AG10803 (cell line): ENCODE data around the gene FBXW4.

Experiments used
- DNase-seq: peaks from one replicate; pipeline ENCODE4 v3.0.0; 2010; ENCODE audit warnings: low read depth
- H3K4me3 ChIP-seq: 2 replicates; pipeline ENCODE4 v1.5.1; 2011; ENCODE audit warnings: mild to moderate bottlenecking, low read length, control low read depth
- CTCF ChIP-seq: conservative IDR thresholded peaks from 2 replicates; pipeline ENCODE4 v1.5.1; 2011; ENCODE audit warnings: mild to moderate bottlenecking, low read length, control low read depth, inconsistent platforms

FBXW4 gene

GRCh38 chr10:101579516-101579870 is 115.5 kb downstream of the FBXW4 start:
- H3K4me3 ChIP-seq, result no peak overlapping the region
- no peak for TF ChIP-seq CTCF
- no peak for DNase-seq

- H3K4me3 ChIP-seq, result no peak overlapping the region
- TF ChIP-seq CTCF, result no peak
- no peak for DNase-seq
Measured at GRCh38 chr10:101578803-101579515, 116.0 kb downstream of the FBXW4 start.

GRCh38 chr10:101578192-101578591 is 116.8 kb downstream of the FBXW4 start:
- TF ChIP-seq CTCF, result no peak
- no peak for DNase-seq
- H3K4me3 ChIP-seq, result no peak overlapping the region

- H3K4me3 ChIP-seq, result no peak overlapping the region
- no peak for TF ChIP-seq CTCF
- no peak for DNase-seq
Measured at GRCh38 chr10:101577121-101577871, 117.7 kb downstream of the FBXW4 start.

GRCh38 chr10:101576211-101576863 is 118.6 kb downstream of the FBXW4 start:
- TF ChIP-seq CTCF, result no peak
- DNase-seq, result no peak
- no peak overlapping the region for H3K4me3 ChIP-seq

- no peak overlapping the region for H3K4me3 ChIP-seq
- no peak for TF ChIP-seq CTCF
- DNase-seq, result no peak
Measured at GRCh38 chr10:101575580-101576210, 119.3 kb downstream of the FBXW4 start.
